ENCODE measurements around the gene BMPR1B.

Gene BMPR1B

GRCh38 chr4:94917146-94917545 is 159.4 kb downstream of the BMPR1B start:
- H3K27me3 ChIP-seq (ENCODE audit: low read depth, low read length): no peaks in the 10 kb centered on the region
- no peaks in the 10 kb centered on the region for H3K36me3 ChIP-seq (ENCODE audit: control insufficient read depth in 1 of 2, insufficient read depth in 2 of 2, low read length in 2 of 2)
- H3K27ac ChIP-seq (ENCODE audit: low read length): no peak overlapping the region
- no peaks in the 10 kb centered on the region for H3K4me1 ChIP-seq (ENCODE audit: control insufficient read depth in 1 of 2, insufficient read depth in 2 of 2, low read length in 2 of 2)
- H3K9me3 ChIP-seq (ENCODE audit: control insufficient read depth in 1 of 2, low read length in 2 of 2): peaks cover 0 to 7% of the 10 kb centered on the region in 2 donors
- no peak overlapping the region for H3K4me3 ChIP-seq (ENCODE audit: low read depth in 1 of 2, low read length in 2 of 2)

GRCh38 chr4:94918543-94918942 is 160.8 kb downstream of the BMPR1B start:
- no peak overlapping the region for H3K27ac ChIP-seq (ENCODE audit: low read length)
- H3K36me3 ChIP-seq (ENCODE audit: control insufficient read depth in 1 of 2, insufficient read depth in 2 of 2, low read length in 2 of 2): no peaks in the 10 kb centered on the region
- no peaks in the 10 kb centered on the region for H3K27me3 ChIP-seq (ENCODE audit: low read depth, low read length)
- peaks cover 0 to 7% of the 10 kb centered on the region in 2 donors for H3K9me3 ChIP-seq (ENCODE audit: control insufficient read depth in 1 of 2, low read length in 2 of 2)
- H3K4me3 ChIP-seq (ENCODE audit: low read depth in 1 of 2, low read length in 2 of 2): no peak overlapping the region
- H3K4me1 ChIP-seq (ENCODE audit: control insufficient read depth in 1 of 2, insufficient read depth in 2 of 2, low read length in 2 of 2): no peaks in the 10 kb centered on the region

GRCh38 chr4:94920369-94920768 is 162.6 kb downstream of the BMPR1B start:
- Histone ChIP-seq H3K36me3 (ENCODE audit: control insufficient read depth in 1 of 2, insufficient read depth in 2 of 2, low read length in 2 of 2) (no peaks in the 10 kb centered on the region), H3K4me3 (ENCODE audit: low read depth in 1 of 2, low read length in 2 of 2) (no peak overlapping the region), H3K9me3 (ENCODE audit: control insufficient read depth in 1 of 2, low read length in 2 of 2) (peaks cover 0 to 7% of the 10 kb centered on the region in 2 donors), H3K4me1 (ENCODE audit: control insufficient read depth in 1 of 2, insufficient read depth in 2 of 2, low read length in 2 of 2) (no peaks in the 10 kb centered on the region), H3K27me3 (ENCODE audit: low read depth, low read length) (no peaks in the 10 kb centered on the region), H3K27ac (ENCODE audit: low read length) (no peak overlapping the region)

GRCh38 chr4:94924566-94924965 is 166.8 kb downstream of the BMPR1B start:
- H3K9me3 ChIP-seq (ENCODE audit: control insufficient read depth in 1 of 2, low read length in 2 of 2): no peaks in the 10 kb centered on the region
- no peak overlapping the region for H3K4me3 ChIP-seq (ENCODE audit: low read depth in 1 of 2, low read length in 2 of 2)
- H3K4me1 ChIP-seq (ENCODE audit: control insufficient read depth in 1 of 2, insufficient read depth in 2 of 2, low read length in 2 of 2): no peaks in the 10 kb centered on the region
- no peaks in the 10 kb centered on the region for H3K36me3 ChIP-seq (ENCODE audit: control insufficient read depth in 1 of 2, insufficient read depth in 2 of 2, low read length in 2 of 2)
- no peak overlapping the region for H3K27ac ChIP-seq (ENCODE audit: low read length)
- no peaks in the 10 kb centered on the region for H3K27me3 ChIP-seq (ENCODE audit: low read depth, low read length)

- Histone ChIP-seq H3K4me1 (ENCODE audit: control insufficient read depth in 1 of 2, insufficient read depth in 2 of 2, low read length in 2 of 2) (no peaks in the 10 kb centered on the region), H3K36me3 (ENCODE audit: control insufficient read depth in 1 of 2, insufficient read depth in 2 of 2, low read length in 2 of 2) (no peaks in the 10 kb centered on the region), H3K4me3 (ENCODE audit: low read depth in 1 of 2, low read length in 2 of 2) (no peak overlapping the region), H3K27ac (ENCODE audit: low read length) (no peak overlapping the region), H3K27me3 (ENCODE audit: low read depth, low read length) (no peaks in the 10 kb centered on the region), H3K9me3 (ENCODE audit: control insufficient read depth in 1 of 2, low read length in 2 of 2) (no peaks in the 10 kb centered on the region)
Measured at GRCh38 chr4:94925764-94926347, 168.1 kb downstream of the BMPR1B start.

GRCh38 chr4:94926936-94927335 is 169.2 kb downstream of the BMPR1B start:
- Histone ChIP-seq H3K36me3 (ENCODE audit: control insufficient read depth in 1 of 2, insufficient read depth in 2 of 2, low read length in 2 of 2) (no peaks in the 10 kb centered on the region), H3K27ac (ENCODE audit: low read length) (no peak overlapping the region), H3K27me3 (ENCODE audit: low read depth, low read length) (no peaks in the 10 kb centered on the region), H3K4me1 (ENCODE audit: control insufficient read depth in 1 of 2, insufficient read depth in 2 of 2, low read length in 2 of 2) (no peaks in the 10 kb centered on the region), H3K4me3 (ENCODE audit: low read depth in 1 of 2, low read length in 2 of 2) (no peak overlapping the region), H3K9me3 (ENCODE audit: control insufficient read depth in 1 of 2, low read length in 2 of 2) (no peaks in the 10 kb centered on the region)

- no peak overlapping the region for H3K4me3 ChIP-seq (ENCODE audit: low read depth in 1 of 2, low read length in 2 of 2)
- H3K27ac ChIP-seq (ENCODE audit: low read length): no peak overlapping the region
- H3K9me3 ChIP-seq (ENCODE audit: control insufficient read depth in 1 of 2, low read length in 2 of 2): no peaks in the 10 kb centered on the region
- no peaks in the 10 kb centered on the region for H3K36me3 ChIP-seq (ENCODE audit: control insufficient read depth in 1 of 2, insufficient read depth in 2 of 2, low read length in 2 of 2)
- H3K27me3 ChIP-seq (ENCODE audit: low read depth, low read length): no peaks in the 10 kb centered on the region
- H3K4me1 ChIP-seq (ENCODE audit: control insufficient read depth in 1 of 2, insufficient read depth in 2 of 2, low read length in 2 of 2): no peaks in the 10 kb centered on the region
Measured at GRCh38 chr4:94927696-94928095, 169.9 kb downstream of the BMPR1B start.

- no peaks in the 10 kb centered on the region for H3K9me3 ChIP-seq (ENCODE audit: control insufficient read depth in 1 of 2, low read length in 2 of 2)
- no peaks in the 10 kb centered on the region for H3K4me1 ChIP-seq (ENCODE audit: control insufficient read depth in 1 of 2, insufficient read depth in 2 of 2, low read length in 2 of 2)
- no peaks in the 10 kb centered on the region for H3K27me3 ChIP-seq (ENCODE audit: low read depth, low read length)
- H3K4me3 ChIP-seq (ENCODE audit: low read depth in 1 of 2, low read length in 2 of 2): no peak overlapping the region
- no peak overlapping the region for H3K27ac ChIP-seq (ENCODE audit: low read length)
- no peaks in the 10 kb centered on the region for H3K36me3 ChIP-seq (ENCODE audit: control insufficient read depth in 1 of 2, insufficient read depth in 2 of 2, low read length in 2 of 2)
Measured at GRCh38 chr4:94929696-94930095, 171.9 kb downstream of the BMPR1B start.

GRCh38 chr4:94931626-94932025 is 173.9 kb downstream of the BMPR1B start:
- Histone ChIP-seq H3K4me1 (ENCODE audit: control insufficient read depth in 1 of 2, insufficient read depth in 2 of 2, low read length in 2 of 2) (no peaks in the 10 kb centered on the region), H3K27ac (ENCODE audit: low read length) (no peak overlapping the region), H3K36me3 (ENCODE audit: control insufficient read depth in 1 of 2, insufficient read depth in 2 of 2, low read length in 2 of 2) (no peaks in the 10 kb centered on the region), H3K4me3 (ENCODE audit: low read depth in 1 of 2, low read length in 2 of 2) (no peak overlapping the region), H3K9me3 (ENCODE audit: control insufficient read depth in 1 of 2, low read length in 2 of 2) (no peaks in the 10 kb centered on the region), H3K27me3 (ENCODE audit: low read depth, low read length) (no peaks in the 10 kb centered on the region)

- Histone ChIP-seq H3K27me3 (ENCODE audit: low read depth, low read length) (no peaks in the 10 kb centered on the region), H3K4me1 (ENCODE audit: control insufficient read depth in 1 of 2, insufficient read depth in 2 of 2, low read length in 2 of 2) (no peaks in the 10 kb centered on the region), H3K27ac (ENCODE audit: low read length) (no peak overlapping the region), H3K9me3 (ENCODE audit: control insufficient read depth in 1 of 2, low read length in 2 of 2) (no peaks in the 10 kb centered on the region), H3K36me3 (ENCODE audit: control insufficient read depth in 1 of 2, insufficient read depth in 2 of 2, low read length in 2 of 2) (no peaks in the 10 kb centered on the region), H3K4me3 (ENCODE audit: low read depth in 1 of 2, low read length in 2 of 2) (no peak overlapping the region)
Measured at GRCh38 chr4:94932366-94932765, 174.6 kb downstream of the BMPR1B start.

GRCh38 chr4:94933799-94934198 is 176.0 kb downstream of the BMPR1B start:
- no peaks in the 10 kb centered on the region for H3K9me3 ChIP-seq (ENCODE audit: control insufficient read depth in 1 of 2, low read length in 2 of 2)
- H3K27me3 ChIP-seq (ENCODE audit: low read depth, low read length): no peaks in the 10 kb centered on the region
- H3K4me1 ChIP-seq (ENCODE audit: control insufficient read depth in 1 of 2, insufficient read depth in 2 of 2, low read length in 2 of 2): no peaks in the 10 kb centered on the region
- H3K27ac ChIP-seq (ENCODE audit: low read length): no peak overlapping the region
- no peak overlapping the region for H3K4me3 ChIP-seq (ENCODE audit: low read depth in 1 of 2, low read length in 2 of 2)
- H3K36me3 ChIP-seq (ENCODE audit: control insufficient read depth in 1 of 2, insufficient read depth in 2 of 2, low read length in 2 of 2): no peaks in the 10 kb centered on the region

- Histone ChIP-seq H3K27ac (ENCODE audit: low read length) (no peak overlapping the region), H3K36me3 (ENCODE audit: control insufficient read depth in 1 of 2, insufficient read depth in 2 of 2, low read length in 2 of 2) (no peaks in the 10 kb centered on the region), H3K27me3 (ENCODE audit: low read depth, low read length) (no peaks in the 10 kb centered on the region), H3K9me3 (ENCODE audit: control insufficient read depth in 1 of 2, low read length in 2 of 2) (no peaks in the 10 kb centered on the region), H3K4me3 (ENCODE audit: low read depth in 1 of 2, low read length in 2 of 2) (no peak overlapping the region), H3K4me1 (ENCODE audit: control insufficient read depth in 1 of 2, insufficient read depth in 2 of 2, low read length in 2 of 2) (no peaks in the 10 kb centered on the region)
Measured at GRCh38 chr4:94934201-94934600, 176.4 kb downstream of the BMPR1B start.
